ENCODE measurements around the gene CHRM2. TPM values are rescaled to one million over a fixed set of nuclear protein-coding genes. Genes with fewer than 3 reads are reported as not detected.
"Not testable (repeated sequence)": the region's sequence is repeated elsewhere in the genome, so short reads cannot be mapped to it uniquely, and the experiment has no call there.

CHRM2 gene
- under 0.01 TPM for total RNA-seq

DNA sequence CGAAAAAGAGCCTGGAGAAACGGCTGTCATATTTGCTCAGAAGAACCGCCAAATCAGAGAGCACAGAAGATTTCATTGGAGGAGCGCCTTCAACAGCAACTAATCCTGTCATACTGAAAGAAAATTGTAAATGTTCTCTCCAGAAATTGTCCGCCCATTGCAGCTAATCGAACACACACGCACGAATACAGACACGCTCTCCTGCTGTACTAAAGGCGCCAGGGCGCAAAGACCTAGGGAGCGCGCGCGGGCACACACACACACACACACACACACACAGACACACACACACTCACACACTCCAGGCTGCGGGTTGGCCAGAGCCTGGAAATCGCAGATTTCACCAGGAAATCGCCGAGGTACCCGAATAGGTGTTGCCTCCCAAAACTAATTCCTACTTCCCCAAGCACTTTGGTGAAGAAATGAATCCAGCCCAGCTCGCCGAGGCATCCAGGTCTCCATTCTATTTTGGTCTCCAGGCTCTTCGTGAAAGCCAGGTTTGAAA lies at the start of gene CHRM2:
TSS of gene CHRM2 (plus strand) at position 157 of the 505 bp plus-strand sequence. CDS start 146,214 bp downstream, outside the sequence.
- H3K4me1 ChIP-seq (ENCODE audit: insufficient read depth, low read length): no peaks in the 10 kb centered on the region
- no peak within 1 kb of the TSS for H3K4me3 ChIP-seq (ENCODE audit: low read length)
- no peaks in the 10 kb centered on the region for H3K9me3 ChIP-seq (ENCODE audit: low read depth, low read length)
- H3K27me3 ChIP-seq (ENCODE audit: insufficient read depth, low read length): peaks cover 40% of the 10 kb centered on the region

DNA sequence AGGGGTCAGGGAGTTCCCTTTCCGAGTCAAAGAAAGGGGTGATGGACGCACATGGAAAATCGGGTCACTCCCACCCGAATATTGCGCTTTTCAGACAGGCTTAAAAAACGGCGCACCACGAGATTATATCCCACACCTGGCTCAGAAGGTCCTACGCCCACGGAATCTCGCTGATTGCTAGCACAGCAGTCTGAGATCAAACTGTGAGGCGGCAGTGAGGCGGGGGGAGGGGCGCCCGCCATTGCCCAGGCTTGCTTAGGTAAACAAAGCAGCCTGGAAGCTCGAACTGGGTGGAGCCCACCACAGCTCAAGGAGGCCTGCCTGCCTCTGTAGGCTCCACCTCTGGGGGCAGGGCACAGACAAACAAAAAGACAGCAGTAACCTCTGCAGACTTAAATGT lies 37.1 kb upstream of the CHRM2 start:
- not testable (repeated sequence) for H3K4me3 ChIP-seq (ENCODE audit: low read length); H3K9me3 ChIP-seq (ENCODE audit: low read depth, low read length); H3K27me3 ChIP-seq (ENCODE audit: insufficient read depth, low read length); H3K4me1 ChIP-seq (ENCODE audit: insufficient read depth, low read length)

DNA sequence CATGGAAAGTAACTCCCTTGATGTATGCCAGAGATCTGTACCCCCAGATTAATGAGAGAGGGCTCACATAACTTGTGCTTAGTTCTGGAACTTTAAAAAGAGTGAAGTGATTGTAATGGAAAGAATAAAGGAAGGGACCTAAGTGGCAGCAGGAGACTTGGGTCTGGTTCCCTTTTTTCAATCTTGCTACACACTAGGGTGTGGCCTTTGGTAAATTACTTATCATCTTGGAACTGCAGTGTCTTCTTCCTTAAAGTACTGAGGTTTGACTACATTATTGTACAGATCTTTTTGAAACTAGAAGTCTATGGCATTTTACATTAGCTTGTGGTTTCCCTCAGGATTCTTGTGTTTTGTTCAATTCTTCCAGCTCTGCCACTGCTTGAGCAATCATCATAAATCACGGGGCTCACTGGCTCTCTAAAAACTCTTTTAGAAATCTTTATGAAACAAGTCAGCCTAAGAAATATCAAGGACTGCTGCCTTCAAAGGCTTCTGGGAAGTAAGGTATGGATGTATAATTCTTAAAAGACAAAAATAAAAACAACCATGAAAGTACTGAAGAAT lies 22.5 kb upstream of the CHRM2 start:
- no peaks in the 10 kb centered on the region for H3K27me3 ChIP-seq (ENCODE audit: insufficient read depth, low read length)
- no peaks in the 10 kb centered on the region for H3K4me1 ChIP-seq (ENCODE audit: insufficient read depth, low read length)
- H3K4me3 ChIP-seq (ENCODE audit: low read length): no peak overlapping the region
- no peaks in the 10 kb centered on the region for H3K9me3 ChIP-seq (ENCODE audit: low read depth, low read length)

DNA sequence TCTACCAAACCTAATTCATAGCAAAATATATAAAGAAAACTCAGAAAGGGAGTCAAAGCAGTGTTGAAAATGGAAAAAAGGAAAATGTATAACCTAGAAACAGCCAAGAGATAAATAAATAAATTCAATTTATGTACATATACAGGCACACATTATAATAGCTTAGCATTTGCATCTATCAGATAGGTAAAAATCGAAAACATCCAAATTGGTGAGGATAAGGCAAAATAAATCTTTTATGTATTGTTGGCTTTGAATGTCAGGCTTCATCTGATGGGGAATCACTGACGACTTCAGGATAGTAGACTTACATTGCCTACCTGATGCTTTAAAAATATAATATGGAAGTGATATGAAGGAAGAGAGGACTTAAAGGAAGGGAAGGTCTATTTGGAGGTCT lies 20.6 kb upstream of the CHRM2 start:
- H3K27me3 ChIP-seq (ENCODE audit: insufficient read depth, low read length): no peaks in the 10 kb centered on the region
- H3K9me3 ChIP-seq (ENCODE audit: low read depth, low read length): no peaks in the 10 kb centered on the region
- H3K4me3 ChIP-seq (ENCODE audit: low read length): no peak overlapping the region
- no peaks in the 10 kb centered on the region for H3K4me1 ChIP-seq (ENCODE audit: insufficient read depth, low read length)

DNA sequence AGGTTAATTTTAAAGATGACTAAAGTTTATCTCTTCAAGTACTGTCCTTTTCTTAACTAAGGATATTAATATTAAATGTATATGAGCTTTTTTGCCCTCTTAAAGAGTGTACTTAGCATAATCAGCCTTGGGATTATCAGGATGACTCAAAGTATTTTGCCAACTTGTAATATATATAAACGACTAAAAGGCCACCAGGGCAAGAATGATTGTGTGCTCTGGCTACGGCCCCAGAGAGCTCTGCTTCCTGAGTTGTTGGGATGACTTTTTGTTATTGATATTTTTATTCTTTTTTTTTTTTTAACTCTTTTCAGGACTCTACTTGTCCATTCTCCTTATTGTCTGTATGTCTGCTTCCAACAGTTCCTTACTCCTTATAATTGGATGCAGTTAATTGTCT lies 14.8 kb upstream of the CHRM2 start:
- no peaks in the 10 kb centered on the region for H3K9me3 ChIP-seq (ENCODE audit: low read depth, low read length)
- H3K27me3 ChIP-seq (ENCODE audit: insufficient read depth, low read length): no peaks in the 10 kb centered on the region
- H3K4me3 ChIP-seq (ENCODE audit: low read length): no peak overlapping the region
- H3K4me1 ChIP-seq (ENCODE audit: insufficient read depth, low read length): no peaks in the 10 kb centered on the region

DNA sequence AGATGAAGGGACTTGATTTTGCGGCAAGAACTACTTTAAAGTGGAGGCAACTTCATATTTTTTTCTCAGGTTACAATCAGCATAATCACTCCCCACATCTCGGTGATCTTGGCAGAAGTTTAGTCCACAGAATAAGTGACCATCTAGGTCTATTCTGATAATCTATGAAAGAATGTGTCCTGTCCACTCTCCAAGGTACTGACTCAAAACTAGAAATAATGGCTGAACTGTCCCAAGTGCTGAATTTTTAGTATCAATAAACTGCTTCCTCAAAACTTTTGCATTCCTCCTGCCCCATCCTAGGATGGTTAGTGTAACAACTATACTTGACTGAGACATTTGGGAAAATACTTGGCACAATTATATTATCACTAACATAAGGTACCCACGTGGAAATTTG lies 10.9 kb upstream of the CHRM2 start:
- no peaks in the 10 kb centered on the region for H3K27me3 ChIP-seq (ENCODE audit: insufficient read depth, low read length)
- no peaks in the 10 kb centered on the region for H3K4me1 ChIP-seq (ENCODE audit: insufficient read depth, low read length)
- H3K4me3 ChIP-seq (ENCODE audit: low read length): no peak overlapping the region
- H3K9me3 ChIP-seq (ENCODE audit: low read depth, low read length): no peaks in the 10 kb centered on the region

DNA sequence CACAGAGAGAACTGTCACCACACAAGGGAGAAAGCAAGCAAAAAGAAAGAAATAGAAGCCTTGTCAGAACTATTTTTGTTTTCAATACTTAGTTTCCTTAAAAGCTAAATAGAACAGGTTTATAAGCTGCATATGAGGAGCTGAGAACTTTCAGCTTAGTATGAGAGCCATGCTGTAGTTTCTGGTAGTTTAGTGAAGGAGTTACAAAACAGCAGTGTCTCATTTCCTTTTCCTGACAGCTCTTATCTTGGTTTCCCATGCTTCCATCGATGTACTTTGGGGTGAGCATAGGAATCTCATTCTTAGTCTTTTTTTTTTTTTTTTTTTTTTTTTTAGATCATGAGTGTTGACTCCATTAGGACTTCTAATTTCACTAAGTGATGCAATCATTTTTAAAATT lies 8.6 kb upstream of the CHRM2 start:
- Histone ChIP-seq H3K27me3 (ENCODE audit: insufficient read depth, low read length) (no peaks in the 10 kb centered on the region), H3K9me3 (ENCODE audit: low read depth, low read length) (no peaks in the 10 kb centered on the region), H3K4me3 (ENCODE audit: low read length) (no peak overlapping the region), H3K4me1 (ENCODE audit: insufficient read depth, low read length) (no peaks in the 10 kb centered on the region)

DNA sequence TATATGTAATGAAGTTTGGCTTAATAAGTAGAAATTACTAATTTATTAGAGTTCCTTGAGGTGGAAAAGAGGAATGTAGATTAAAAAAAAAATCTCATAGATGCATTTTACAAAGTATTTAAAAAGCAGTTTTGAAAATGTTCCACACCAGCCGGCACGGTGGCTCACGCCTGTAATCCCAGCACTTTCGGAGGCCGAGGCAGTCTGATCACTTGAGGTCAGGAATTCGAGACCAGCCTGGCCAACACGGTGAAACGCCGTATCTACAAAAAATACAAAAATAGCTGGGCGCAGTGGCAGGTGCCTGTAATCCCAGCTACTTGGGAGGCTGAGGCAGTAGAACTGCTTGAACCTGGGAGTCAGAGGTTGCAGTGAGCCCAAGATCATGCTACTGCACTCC lies 3.2 kb upstream of the CHRM2 start:
- no peaks in the 10 kb centered on the region for H3K4me1 ChIP-seq (ENCODE audit: insufficient read depth, low read length)
- H3K9me3 ChIP-seq (ENCODE audit: low read depth, low read length): no peaks in the 10 kb centered on the region
- peaks cover 21% of the 10 kb centered on the region for H3K27me3 ChIP-seq (ENCODE audit: insufficient read depth, low read length)
- no peak overlapping the region for H3K4me3 ChIP-seq (ENCODE audit: low read length)

DNA sequence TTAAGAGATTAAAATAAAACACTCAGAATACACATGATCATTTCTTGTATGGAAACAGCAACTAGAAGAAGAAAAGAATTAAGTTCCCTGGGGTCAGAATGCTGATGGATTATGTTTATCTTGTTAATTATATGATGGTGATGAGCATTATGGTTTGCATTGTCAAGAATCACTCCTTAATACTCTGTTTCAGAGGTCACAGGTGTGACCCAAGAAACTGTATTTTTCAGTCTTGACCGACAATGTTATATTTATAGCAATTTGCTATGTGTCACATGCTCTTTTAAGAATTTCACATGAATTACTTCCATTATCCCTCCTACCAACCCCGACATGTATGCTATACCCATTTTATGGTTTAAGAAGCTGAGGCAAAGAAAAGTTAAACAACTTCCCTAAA lies 2.7 kb upstream of the CHRM2 start:
- H3K9me3 ChIP-seq (ENCODE audit: low read depth, low read length): no peaks in the 10 kb centered on the region
- H3K4me3 ChIP-seq (ENCODE audit: low read length): no peak overlapping the region
- peaks cover 26% of the 10 kb centered on the region for H3K27me3 ChIP-seq (ENCODE audit: insufficient read depth, low read length)
- no peaks in the 10 kb centered on the region for H3K4me1 ChIP-seq (ENCODE audit: insufficient read depth, low read length)

DNA sequence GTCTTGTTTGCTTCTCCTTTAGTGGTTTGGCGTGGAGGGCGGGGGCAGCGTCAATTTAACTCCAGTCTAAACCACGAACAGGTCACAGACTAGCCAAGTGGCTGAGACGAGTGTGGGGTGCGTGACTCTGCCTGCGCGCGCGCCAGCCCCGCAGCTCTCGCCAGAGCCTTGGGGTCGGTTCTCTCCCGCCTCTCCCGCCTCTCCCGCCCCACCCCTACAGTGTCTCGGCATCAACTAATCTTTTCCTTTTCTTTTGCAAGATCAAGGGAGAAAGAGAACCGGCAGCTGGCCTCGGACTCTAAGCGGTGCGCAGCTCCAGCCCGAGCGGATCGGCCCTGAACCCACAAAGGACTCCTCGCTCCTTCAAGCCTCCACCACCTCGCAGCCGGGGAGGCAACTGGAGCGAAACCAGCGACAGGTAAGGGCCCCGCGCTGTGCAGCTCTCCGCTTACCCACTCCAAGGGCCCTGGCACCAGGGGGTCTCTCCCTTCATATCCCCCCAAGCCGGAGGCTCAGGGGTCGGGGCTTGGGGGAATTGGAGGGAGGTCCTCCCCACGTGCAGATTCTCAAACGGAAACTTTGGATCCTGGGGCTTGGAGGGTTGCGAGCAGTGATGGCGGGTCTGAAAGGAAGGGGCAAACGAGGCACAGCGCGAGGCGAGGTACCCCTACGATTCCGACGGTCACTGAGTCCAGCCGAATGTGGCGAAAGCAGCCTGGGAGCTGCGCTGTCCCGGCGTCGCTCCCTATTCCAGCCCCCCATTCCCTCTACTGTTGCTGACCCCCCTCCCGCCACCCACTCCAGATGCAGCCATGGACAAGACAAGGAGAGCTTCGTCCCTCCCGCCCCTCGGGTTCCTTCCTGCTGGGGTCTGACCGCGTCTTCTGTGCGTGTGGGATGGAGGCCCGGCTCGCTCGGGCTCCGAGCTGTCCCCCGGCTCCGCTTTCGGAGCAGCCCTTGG lies 829 bp downstream of the CHRM2 start:
- peaks cover 40% of the 10 kb centered on the region for H3K27me3 ChIP-seq (ENCODE audit: insufficient read depth, low read length)
- H3K4me1 ChIP-seq (ENCODE audit: insufficient read depth, low read length): no peaks in the 10 kb centered on the region
- no peaks in the 10 kb centered on the region for H3K9me3 ChIP-seq (ENCODE audit: low read depth, low read length)
- no peak overlapping the region for H3K4me3 ChIP-seq (ENCODE audit: low read length)

DNA sequence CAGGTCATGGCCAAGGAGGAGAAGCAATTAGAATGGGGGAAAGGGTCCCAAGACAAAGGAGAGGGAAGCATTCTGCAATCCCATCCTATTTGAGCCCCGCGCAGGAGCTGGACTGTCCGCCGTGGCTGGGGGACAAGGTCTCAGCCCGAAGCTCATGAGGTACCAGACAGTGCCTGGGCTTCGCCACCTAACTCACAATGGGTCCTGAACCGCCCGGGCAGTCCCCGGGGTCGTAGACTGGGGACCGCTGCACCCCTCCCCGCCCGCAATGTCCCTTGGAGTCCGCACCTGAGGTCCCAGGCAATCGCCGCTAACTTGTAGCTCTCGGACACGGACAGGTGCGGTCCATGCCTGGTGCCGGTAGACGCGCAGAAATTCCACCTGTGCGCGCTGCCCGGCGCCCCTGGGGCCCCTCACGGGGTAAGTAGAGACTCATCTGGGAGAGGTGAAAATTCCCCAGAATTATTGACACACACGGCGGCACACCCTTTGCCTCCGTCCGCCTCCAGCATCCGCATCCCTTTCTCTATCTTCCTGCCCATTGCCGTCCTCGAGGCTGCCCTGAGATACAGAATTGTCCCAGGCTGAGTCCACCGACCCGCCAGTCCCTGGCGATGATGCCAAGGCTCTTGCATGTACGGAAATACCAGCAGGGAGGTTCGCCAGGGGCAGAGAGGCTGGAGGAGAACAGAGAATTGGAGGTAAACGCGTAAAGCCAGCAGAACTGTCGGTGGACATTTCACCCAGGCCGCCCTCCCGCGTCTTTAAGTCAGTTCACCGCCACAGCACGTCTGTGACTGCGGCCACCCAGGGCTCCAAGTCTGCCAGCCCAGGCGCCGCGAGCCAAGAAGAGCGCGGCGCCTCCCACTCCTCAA lies 1.8 kb downstream of the CHRM2 start:
- peaks cover 40% of the 10 kb centered on the region for H3K27me3 ChIP-seq (ENCODE audit: insufficient read depth, low read length)
- no peaks in the 10 kb centered on the region for H3K9me3 ChIP-seq (ENCODE audit: low read depth, low read length)
- H3K4me3 ChIP-seq (ENCODE audit: low read length): no peak overlapping the region

DNA sequence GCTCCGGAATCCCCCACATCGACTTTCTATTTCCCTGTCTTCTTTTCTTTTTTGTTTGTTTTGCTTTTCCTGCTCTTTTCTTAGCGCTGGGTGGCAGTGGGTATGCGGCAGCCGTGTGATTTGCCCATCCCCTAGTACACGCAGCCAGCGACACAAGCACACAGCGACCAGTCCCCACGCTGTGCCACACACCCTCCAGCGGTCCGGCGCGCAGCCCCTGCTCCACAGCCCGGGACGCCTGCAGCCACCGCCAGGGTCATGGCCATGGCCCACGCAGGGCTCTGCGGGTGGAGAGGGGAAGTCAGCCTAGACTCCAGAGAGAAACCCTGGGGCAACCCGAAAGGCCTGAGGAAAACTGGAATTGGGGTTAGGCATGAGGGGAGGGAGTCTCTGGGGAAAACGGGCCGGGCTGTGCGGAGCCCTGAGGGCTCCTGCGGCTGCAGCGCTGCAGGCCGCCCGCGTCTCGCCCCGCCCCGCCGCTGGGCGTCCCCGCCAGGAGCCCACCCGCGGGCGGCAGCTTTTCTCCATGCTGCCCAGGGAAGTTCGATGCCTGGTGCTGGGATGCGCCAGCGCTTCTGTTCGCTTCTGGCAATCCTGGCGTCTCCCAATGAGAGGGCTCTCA lies 2.5 kb downstream of the CHRM2 start:
- Histone ChIP-seq H3K27me3 (ENCODE audit: insufficient read depth, low read length) (peaks cover 40% of the 10 kb centered on the region), H3K4me3 (ENCODE audit: low read length) (no peak overlapping the region), H3K4me1 (ENCODE audit: insufficient read depth, low read length) (no peaks in the 10 kb centered on the region), H3K9me3 (ENCODE audit: low read depth, low read length) (no peaks in the 10 kb centered on the region)

More for the DNA sequence above, 1.8 kb downstream of the CHRM2 start:
- H3K4me1 ChIP-seq (ENCODE audit: insufficient read depth, low read length): no peaks in the 10 kb centered on the region

DNA sequence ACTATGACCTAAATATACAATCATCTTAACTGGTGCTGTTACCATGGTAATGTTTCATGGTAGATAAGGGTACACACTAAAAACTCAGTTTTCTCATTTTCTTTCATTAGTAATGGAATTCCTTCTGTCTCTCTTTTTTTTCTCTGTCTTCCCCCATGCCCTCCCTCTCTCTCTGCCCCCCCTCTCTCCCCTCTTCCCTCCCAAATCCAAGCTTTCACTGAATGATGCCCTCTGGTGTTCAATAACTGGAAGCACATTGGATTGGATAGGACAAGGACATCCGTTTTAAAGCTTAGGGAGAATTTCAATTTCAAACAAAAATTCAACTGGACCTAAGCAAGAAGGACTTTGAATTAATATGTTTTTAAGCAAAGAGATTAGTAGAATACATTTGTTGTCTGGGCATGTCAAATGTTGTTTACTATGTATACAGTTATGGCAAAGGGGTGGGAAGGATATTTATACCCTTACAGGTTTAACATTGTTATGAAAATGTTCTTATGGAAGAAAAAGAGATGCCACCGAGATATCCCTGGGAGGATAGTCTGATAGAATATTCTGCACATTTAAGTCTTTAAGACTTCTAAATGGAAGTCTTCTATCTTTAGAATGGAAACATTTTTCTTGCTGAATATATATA lies 6.1 kb downstream of the CHRM2 start:
- Histone ChIP-seq H3K9me3 (ENCODE audit: low read depth, low read length) (no peaks in the 10 kb centered on the region), H3K4me3 (ENCODE audit: low read length) (no peak overlapping the region), H3K27me3 (ENCODE audit: insufficient read depth, low read length) (peaks cover 27% of the 10 kb centered on the region), H3K4me1 (ENCODE audit: insufficient read depth, low read length) (no peaks in the 10 kb centered on the region)

DNA sequence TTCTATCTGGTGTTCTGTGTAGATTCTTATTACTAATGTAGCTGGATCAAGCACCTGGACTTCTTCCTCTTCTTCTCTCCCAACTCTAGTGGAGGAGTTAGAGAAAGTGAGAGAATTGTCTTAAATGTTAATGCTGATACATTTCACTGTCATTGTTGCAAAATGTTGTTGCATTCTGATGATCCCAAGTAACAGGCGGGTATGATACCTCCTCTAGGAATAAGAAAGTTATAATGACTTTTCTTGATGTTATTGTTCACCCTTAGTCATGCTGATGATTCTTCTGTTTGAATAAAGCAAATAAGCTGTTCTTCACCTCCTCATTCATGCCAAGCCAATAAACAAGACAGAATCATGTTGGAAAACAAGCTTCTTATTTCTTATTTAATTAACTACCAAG lies 9.1 kb downstream of the CHRM2 start:
- Histone ChIP-seq H3K4me1 (ENCODE audit: insufficient read depth, low read length) (no peaks in the 10 kb centered on the region), H3K4me3 (ENCODE audit: low read length) (no peak overlapping the region), H3K9me3 (ENCODE audit: low read depth, low read length) (no peaks in the 10 kb centered on the region), H3K27me3 (ENCODE audit: insufficient read depth, low read length) (no peaks in the 10 kb centered on the region)
